DND-41 (cell line): ENCODE data around the gene TAF10.

Source experiments
- CTCF ChIP-seq: IDR thresholded peaks from 2 replicates; pipeline ENCODE4 v1.5.1; 2012; ENCODE audit warnings: borderline replicate concordance, low read length, moderate library complexity, mild to moderate bottlenecking; ENCODE audit not compliant: poor library complexity, severe bottlenecking; ENCODE audit errors: extremely low read depth
- EZH2 ChIP-seq: IDR thresholded peaks from 3 replicates; pipeline ENCODE4 v1.6.1; 2012; ENCODE audit warnings: borderline replicate concordance, low read depth, mild to moderate bottlenecking, moderate library complexity, low read length, inconsistent platforms; ENCODE audit not compliant: severe bottlenecking

GRCh38 chr11:6634534-6634933, 22.5 kb upstream of the TAF10 start:
- no peak for TF ChIP-seq CTCF
- TF ChIP-seq EZH2 = no peak
